NCI-H2081 treated with DMSO at 0.1 percent for 48 hours (cell line): ENCODE data around the gene CARD9.
"Not testable (repeated sequence)": the region's sequence is repeated elsewhere in the genome, so short reads cannot be mapped to it uniquely, and the experiment has no call there.

Experiments used
- DNase-seq: peaks from one replicate; lab custom pipeline; 2025; lab: John Stamatoyannopoulos, UW

The CARD9 gene

DNA sequence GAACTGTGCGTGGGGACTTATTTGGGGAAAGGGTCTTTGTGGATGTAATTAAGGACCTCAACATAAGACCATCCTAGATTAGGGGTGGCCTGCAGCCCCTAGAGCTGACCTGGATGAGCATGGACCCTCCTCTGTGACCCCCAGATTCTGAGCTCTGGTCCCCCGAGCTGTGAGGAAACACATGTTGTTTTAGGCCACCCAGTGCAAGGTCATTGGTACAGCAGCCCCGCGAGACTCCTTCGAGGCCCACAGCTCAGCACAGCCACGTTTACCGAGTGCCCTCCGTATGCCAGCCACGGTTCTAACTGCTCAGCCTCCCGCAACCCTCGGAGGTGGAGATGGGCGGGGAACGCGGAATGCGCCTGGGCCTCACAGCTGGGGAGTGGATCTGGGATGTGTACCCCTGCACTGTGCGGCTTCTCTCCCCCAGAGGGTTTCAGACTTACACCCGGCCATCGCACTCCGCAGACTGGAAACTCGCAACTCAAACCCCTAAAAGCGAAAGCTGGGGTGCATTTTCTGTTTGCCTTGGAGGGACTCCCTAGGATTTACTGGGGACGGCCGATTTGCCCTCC, 50.6 kb downstream of the CARD9 start:
- DNase-seq, result no peak

DNA sequence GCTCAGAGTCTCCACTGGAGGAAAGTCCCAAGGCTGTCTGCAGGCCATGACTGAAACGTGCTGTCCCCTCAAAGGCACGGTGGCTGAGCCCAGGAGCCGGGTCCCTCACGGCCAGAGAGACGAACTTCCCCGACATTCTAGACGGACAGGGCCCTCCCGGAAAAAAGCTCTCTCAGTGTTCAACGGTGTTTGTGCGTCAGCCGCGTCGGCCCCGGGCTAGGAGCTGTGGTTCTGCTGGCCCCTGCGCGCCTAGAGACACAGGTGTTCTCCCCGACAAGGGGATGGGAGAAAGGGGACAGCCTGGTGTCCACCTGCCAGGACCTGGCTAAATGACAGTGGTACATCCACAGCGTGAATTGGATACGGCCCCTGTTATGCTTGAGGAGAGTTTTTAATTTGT, 51.9 kb downstream of the CARD9 start:
- no peak for DNase-seq

DNA sequence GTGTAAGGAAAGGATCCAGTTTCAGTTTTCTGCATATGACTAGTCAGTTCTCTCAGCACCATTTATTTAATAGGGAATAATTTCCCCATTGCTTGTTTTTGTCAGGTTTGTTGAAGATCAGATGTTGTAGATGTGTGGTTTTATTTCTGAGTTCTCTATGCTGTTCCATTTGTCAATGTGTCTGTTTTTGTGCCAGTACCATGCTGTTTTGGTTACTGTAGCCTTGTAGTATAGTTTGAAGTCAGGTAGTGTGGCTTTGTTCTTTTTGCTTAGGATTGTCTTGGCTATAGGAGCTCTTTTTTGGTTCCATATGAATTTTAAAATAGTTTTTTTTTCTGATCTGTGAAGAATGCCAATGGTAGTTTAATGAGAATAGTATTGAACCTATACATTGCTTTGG, 52.5 kb downstream of the CARD9 start:
- DNase-seq, result not testable (repeated sequence)

DNA sequence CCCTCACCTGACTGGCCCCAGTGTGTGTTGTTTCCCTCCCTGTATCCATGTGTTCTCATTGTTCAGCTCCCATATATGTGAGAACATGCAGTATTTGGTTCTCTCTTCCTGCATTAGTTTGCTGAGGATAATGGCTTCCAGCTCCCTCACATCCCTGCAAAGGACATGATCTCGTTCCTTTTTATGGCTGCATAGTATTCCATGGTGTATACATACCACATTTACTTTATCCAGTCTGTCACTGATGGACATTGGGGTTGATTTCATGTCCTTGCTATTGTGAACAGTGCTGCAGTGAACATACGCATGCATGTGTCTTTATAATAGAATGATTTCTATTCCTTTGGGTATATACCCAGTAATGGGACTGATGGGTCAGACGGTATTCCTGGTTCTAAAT, 53.5 kb downstream of the CARD9 start:
- DNase-seq, result not testable (repeated sequence)

DNA sequence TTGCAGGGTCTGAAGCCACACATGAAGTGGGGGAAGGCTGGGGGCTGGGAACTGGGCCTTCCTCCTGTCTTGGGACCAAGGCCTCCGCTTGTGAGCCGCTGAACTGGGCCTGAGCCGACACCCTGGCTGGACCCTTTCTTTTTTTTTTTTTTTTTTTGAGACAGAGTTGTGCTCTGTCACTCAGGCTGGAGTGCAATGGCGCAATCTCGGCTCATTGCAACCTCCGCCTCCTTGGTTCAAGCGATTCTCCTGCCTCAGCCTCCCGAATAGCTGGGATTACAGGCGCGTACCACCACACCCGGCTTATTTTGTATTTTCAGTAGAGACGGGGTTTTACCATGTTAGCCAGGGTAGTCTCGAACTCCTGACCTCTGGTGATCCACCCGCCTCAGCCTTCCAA, 54.2 kb downstream of the CARD9 start:
- not testable (repeated sequence) for DNase-seq

DNA sequence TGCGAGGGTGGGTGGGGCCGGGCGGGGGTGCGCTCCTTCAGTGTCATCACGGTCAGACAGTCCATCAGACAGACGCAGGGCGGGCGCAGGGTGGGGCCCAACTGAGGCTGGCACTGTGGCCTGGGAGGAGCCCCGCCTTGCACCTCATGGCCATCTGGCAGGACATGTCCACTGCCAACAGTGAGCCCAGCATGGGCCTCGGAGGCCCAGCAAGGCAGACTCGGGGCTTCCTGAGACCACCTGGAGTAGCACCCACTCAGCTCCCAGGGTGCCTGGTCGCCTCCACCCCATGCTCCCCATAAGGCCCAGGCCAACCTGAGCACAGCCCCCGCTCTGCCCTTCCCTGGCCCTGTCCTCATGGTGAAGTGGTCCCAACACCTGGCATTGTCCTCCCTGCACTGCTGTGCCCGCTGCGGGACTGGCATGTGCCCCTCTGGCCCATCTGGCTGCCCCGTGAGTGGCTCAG, 54.7 kb downstream of the CARD9 start:
- no peak for DNase-seq

DNA sequence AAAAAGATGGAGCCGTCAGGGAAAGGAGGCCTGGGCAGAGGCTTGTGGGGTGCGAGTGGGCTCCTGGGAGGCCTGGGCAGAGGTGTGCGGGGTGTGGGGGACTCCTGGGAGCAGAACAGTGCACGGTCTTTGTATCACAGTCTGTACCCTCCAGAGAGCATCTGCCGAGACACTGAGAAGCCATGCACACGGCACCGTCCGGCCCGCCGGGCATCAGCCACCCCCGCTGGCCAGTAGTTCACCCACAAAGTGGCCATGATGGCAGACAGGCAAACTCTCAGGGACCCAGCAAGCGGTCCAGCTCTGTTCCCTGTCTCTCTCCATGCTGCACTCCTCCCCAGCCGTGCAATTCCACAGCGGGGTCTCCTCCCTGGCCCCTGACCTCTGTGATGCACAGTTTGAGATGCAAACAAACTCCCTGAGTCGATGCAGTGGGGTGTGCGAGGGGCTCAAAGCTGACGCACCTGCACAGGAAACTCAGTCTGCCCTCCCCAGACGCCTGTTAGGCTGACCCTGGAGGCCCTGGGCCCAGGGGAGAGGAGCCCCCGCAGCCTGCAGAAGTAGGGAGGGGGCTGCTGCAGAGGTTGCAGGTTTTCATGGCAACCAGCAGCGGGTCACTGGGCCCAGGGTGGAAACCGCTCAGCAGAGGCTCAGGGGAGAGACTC, 55.2 kb downstream of the CARD9 start:
- no peak for DNase-seq

DNA sequence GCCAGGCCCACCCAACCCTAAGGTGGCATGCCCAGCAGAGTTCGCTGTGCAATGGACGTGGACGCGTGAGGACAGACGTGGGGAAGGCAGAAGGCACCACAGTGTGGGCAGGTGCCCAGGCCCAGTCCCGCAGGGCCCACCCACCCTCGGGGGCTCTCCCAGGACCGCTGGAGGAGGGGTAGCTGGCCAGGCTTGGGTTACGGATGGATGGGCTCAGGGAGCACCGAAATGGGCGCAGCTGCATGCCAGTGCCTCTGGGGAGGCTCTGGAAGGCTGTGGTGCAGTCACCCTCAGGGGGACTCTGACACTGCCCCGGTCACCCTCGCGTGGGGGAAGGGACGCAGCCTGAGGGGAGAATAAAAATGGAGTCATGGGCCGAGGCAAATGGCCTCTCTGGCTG, 55.8 kb downstream of the CARD9 start:
- no peak for DNase-seq

DNA sequence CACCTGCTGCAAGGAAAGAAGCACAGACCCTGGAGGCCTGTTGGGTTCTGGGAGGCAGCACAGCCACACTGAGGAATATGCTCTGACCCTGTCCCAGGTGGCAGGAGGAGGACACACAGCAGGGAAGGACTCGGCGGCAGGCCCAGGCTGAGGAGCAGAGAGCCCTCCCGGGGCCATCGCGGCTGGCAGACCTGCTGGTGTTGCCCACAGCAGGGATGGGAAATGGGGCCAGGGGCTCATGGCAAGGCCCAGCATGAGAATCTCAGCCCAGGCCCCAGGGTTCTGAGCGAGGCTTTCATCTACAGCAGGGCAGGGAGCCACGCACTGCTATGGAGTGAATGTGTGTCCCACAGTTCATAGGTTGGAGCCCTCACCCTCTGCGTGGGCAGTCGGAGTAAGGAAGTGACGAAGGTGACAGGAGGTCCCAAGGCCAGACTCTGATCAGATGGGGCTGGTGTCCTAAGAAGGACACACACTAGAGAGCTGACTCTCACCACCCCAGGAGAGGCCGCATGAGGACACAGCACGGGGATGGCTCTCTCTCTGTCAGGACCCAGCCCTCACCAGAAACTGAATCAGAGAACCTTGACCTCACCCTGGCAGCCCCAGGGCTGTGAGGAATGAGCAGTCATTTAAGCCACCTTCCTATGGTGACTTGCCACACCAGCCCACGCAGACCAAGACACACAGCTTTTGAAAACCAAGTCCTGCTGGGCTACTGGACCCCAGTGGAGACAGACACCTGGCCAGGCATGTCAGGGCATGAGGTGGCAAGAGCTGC, 56.4 kb downstream of the CARD9 start:
- DNase-seq, result no peak

DNA sequence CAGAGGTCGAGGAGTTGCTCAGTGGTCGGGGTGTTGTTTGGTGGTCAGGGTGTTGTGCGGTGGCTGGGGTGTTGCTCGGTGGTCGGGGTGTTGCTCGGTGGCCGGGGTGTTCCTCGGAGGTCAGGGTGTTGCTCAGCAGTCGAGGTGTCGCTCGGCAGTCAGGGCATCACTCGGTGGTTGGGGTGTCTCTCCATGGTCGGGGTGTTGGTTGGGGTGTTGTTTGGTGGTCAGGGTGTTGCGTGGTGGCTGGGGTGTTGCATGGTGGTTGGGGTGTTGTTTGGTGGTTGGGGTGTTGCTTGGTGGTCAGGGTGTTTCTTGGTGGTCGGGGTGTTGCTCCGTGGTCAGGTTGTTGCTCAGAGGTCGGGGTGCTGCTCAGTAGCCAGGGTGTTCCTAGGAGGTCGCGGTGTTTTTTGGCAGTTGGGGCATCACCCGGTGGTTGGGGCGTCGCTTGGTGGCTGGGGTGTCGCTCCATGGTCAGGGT, 57.2 kb downstream of the CARD9 start:
- no peak for DNase-seq

DNA sequence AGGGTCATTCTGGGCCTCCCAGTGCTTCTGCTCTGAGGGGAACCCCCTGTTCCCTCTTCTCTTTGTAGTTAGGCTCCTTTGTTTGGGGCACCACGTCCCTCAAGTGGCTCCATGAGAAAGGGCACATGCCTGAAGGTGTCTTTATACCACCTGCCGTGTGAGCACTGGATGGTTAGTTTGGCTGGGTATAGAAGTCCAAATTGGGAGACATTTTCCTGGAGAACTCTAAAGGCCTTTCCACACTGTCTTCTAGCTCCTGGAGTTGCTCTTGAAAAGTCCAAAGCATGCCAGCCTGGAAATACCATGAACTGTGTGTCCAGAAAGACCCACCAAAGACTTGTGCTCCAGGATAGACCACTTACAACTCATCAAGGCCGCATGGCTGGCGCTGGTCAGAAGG, 58.5 kb downstream of the CARD9 start:
- no peak for DNase-seq

DNA sequence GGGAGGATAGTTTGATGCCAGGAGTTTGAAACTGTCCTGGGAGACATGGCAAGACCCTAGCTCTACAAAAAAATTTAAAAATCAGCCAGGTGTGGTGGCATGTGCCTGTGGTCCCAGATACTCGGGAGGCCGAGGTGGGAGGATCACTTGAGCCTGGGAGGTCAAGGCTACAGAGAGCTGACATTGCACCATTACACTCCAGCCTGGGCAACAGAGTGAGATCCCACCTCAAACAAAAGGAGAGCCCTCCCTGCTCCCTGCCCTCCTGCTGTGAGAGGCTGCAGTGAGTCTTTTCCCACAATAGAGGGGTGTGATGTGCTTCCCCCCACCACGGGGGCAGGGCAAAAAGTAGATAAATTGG, 59.4 kb downstream of the CARD9 start:
- DNase-seq, result no peak
